Measurements from ENCODE around the gene IL31RA. TPM values are rescaled to one million over a fixed set of nuclear protein-coding genes. Genes with fewer than 3 reads are reported as not detected.
"Not testable (repeated sequence)": the region's sequence is repeated elsewhere in the genome, so short reads cannot be mapped to it uniquely, and the experiment has no call there.

The IL31RA gene
- total RNA-seq, 1 donor from 2014 or later = 1.2 TPM

DNA sequence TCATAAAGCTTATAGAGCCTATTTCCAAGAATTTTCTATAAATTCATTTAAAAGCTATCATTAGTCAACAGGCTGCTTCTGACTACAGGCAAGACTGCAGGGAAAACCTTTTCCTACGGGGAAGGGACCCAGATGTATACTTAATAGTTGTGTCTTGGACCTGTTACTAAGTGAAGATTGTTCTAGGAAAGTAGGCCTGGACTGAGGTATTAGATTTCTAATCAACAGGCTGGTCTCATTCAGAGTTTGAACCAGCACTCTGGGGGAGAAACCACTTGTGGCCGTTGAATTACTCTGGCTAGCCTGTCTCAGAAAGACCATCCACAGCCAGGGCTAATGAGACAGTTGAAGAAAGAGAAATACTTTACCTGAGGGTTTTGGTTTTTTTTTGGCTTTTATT, 83.6 kb downstream of the IL31RA start:
- TF ChIP-seq CTCF (IDR thresholded peaks at IDR 0.05; ENCODE audit: insufficient read depth, low read length, poor library complexity, severe bottlenecking) = no peak
- Histone ChIP-seq H3K36me3 (ENCODE audit: control insufficient read depth, insufficient read depth, low read length) (peaks cover 1% of the 10 kb centered on the region), H3K4me3 (ENCODE audit: low read depth, low read length) (no peak overlapping the region), H3K27me3 (ENCODE audit: control insufficient read depth, insufficient read depth, low read length) (no peaks in the 10 kb centered on the region)
- no peak for DNase-seq (ENCODE audit: low read depth)

- no peak for DNase-seq (ENCODE audit: low read depth)
- Histone ChIP-seq H3K27me3 (ENCODE audit: control insufficient read depth, insufficient read depth, low read length) (no peaks in the 10 kb centered on the region), H3K4me3 (ENCODE audit: low read depth, low read length) (no peak overlapping the region), H3K36me3 (ENCODE audit: control insufficient read depth, insufficient read depth, low read length) (peaks cover 1% of the 10 kb centered on the region)
- TF ChIP-seq CTCF (IDR thresholded peaks at IDR 0.05; ENCODE audit: insufficient read depth, low read length, poor library complexity, severe bottlenecking) = no peak
Observed at GRCh38 chr5:55935371-55935770, 84.2 kb downstream of the IL31RA start.

DNA sequence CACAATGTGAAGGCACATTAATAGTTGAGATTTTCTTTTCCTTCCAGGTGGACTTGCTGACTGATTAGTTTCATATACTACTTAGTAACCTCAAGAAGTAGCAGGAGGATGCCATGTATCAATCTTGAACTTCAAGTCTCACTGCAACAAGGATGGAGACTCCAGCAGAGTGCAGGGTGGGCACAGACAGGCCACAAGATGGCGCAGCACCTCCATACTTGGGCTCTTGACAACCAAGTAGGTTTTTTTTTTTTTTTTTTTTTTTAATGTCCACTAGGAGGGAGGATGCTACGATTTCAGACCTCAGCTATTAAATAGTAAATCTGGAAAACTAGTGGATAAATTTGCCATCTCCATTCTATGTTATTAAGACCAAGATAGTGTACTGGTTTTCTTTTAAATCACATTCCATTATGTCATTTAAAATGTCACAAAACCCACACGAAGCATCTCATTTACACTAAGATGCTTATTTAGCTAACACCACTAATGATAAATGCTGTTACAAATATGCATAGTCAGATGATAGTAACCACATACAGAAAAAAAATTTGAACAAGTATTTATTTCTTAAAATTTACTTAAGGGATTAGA, 85.0 kb downstream of the IL31RA start:
- TF ChIP-seq CTCF (IDR thresholded peaks at IDR 0.05; ENCODE audit: insufficient read depth, low read length, poor library complexity, severe bottlenecking) = peak; percentile 92
- Histone ChIP-seq H3K27me3 (ENCODE audit: control insufficient read depth, insufficient read depth, low read length) (no peaks in the 10 kb centered on the region), H3K36me3 (ENCODE audit: control insufficient read depth, insufficient read depth, low read length) (peaks cover 1% of the 10 kb centered on the region), H3K4me3 (ENCODE audit: low read depth, low read length) (no peak overlapping the region)
- DNase-seq (ENCODE audit: low read depth) = peak; percentile 37

DNA sequence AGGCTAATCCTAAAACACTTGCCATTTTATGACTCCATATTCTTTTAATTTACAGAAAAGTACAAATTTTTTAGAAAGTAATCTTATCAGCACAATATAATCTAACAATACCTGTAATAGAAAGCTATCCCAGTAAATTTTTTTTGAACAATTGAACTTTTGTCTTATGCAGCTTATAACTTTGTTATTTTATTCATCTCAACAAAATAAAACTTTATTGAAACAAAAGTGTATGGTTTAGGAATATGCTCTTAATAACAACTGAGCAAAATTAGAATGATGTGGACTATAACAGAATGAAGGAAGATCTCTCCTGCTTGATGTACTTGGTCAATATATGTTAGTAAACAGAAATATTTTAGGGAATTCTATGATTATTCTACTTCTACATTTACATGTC, 86.4 kb downstream of the IL31RA start:
- H3K36me3 ChIP-seq (ENCODE audit: control insufficient read depth, insufficient read depth, low read length); DNase-seq (ENCODE audit: low read depth); H3K4me3 ChIP-seq (ENCODE audit: low read depth, low read length); H3K27me3 ChIP-seq (ENCODE audit: control insufficient read depth, insufficient read depth, low read length): not testable (repeated sequence)

DNA sequence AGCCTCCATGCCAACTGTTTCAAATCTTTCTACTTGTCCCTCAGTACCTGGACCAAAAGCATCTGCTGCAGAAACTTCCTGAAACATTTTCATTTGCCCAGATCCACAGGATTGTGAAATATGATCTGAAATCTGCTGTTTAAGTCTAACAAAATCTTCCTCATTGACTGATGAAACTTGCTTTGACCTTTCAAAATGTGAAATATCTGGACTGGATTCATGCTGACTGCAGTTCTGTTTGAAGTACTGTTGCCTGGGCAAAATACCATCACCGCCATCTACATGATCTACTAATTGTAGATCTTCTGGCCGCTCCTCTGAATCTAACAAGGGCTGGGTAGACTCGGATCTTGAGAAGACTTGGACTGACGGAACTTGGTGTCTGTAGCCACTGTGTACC, 90.0 kb downstream of the IL31RA start:
- H3K4me3 ChIP-seq (ENCODE audit: low read depth, low read length); DNase-seq (ENCODE audit: low read depth); H3K36me3 ChIP-seq (ENCODE audit: control insufficient read depth, insufficient read depth, low read length); H3K27me3 ChIP-seq (ENCODE audit: control insufficient read depth, insufficient read depth, low read length): not testable (repeated sequence)

DNA sequence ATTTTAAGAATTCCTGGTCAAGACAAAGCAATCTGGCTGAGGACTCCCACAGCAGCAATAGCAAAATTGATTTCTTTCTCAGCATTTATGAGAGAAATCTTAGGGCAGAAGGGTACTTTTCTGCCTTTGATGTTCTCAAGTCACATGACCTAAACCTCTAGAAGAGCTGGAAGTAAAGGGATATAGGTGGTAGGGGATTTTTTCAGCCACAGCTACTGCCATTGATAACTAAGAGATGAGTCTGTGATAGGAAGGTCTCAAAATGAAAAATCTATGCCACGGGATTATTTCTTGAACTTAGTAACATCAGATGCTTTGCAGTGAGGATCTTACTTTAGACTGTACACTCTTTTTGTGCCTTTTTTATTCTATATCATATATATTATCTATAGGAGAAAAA, 108.1 kb downstream of the IL31RA start:
- Histone ChIP-seq H3K4me3 (ENCODE audit: low read depth, low read length) (no peak overlapping the region), H3K27me3 (ENCODE audit: control insufficient read depth, insufficient read depth, low read length) (no peaks in the 10 kb centered on the region), H3K36me3 (ENCODE audit: control insufficient read depth, insufficient read depth, low read length) (peaks cover 1% of the 10 kb centered on the region)
- TF ChIP-seq CTCF (IDR thresholded peaks at IDR 0.05; ENCODE audit: insufficient read depth, low read length, poor library complexity, severe bottlenecking) = no peak
- no peak for DNase-seq (ENCODE audit: low read depth)

GRCh38 chr5:55960779-55961178, 109.6 kb downstream of the IL31RA start:
- Histone ChIP-seq H3K36me3 (ENCODE audit: control insufficient read depth, insufficient read depth, low read length) (peaks cover 1% of the 10 kb centered on the region), H3K4me3 (ENCODE audit: low read depth, low read length) (no peak overlapping the region), H3K27me3 (ENCODE audit: control insufficient read depth, insufficient read depth, low read length) (no peaks in the 10 kb centered on the region)
- no peak for TF ChIP-seq CTCF (IDR thresholded peaks at IDR 0.05; ENCODE audit: insufficient read depth, low read length, poor library complexity, severe bottlenecking)
- no peak for DNase-seq (ENCODE audit: low read depth)

Measured in kidney epithelial cell (primary cell).